ENCODE data around the gene PMEPA1.
A peak's percentile ranks its signal among the peaks of the same experiment; 100 is the strongest.

PMEPA1 gene

DNA sequence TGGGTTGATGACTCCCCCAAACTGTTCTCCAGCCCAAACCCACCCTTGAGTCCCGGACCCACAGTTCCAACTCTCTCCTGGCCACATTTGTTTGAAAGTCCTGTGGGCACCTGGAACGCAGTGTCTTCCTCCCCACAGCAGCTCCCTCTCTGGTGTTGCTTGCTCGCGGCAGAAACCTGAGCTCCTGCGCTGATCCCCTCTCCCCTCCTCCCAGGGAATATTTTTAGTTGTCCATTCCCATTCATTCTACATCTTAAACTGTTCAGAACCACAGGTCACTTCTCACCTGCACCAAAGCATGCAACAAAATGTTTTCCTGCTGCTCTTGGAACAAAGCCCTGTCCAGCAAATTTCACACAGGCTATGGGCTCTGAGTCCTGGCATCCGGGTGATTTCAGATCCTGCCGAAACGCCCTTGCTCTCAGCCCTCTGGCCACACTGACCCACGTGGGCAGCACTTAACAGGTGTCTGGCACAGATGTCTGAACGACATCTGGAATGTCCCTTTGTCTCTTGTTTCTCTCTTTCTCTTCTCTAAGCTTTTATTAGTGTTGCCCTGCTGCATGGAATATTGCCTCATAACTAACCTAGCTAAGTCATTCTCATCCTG is 27.0 kb upstream of the PMEPA1 start:
- no peak for DNase-seq

DNA sequence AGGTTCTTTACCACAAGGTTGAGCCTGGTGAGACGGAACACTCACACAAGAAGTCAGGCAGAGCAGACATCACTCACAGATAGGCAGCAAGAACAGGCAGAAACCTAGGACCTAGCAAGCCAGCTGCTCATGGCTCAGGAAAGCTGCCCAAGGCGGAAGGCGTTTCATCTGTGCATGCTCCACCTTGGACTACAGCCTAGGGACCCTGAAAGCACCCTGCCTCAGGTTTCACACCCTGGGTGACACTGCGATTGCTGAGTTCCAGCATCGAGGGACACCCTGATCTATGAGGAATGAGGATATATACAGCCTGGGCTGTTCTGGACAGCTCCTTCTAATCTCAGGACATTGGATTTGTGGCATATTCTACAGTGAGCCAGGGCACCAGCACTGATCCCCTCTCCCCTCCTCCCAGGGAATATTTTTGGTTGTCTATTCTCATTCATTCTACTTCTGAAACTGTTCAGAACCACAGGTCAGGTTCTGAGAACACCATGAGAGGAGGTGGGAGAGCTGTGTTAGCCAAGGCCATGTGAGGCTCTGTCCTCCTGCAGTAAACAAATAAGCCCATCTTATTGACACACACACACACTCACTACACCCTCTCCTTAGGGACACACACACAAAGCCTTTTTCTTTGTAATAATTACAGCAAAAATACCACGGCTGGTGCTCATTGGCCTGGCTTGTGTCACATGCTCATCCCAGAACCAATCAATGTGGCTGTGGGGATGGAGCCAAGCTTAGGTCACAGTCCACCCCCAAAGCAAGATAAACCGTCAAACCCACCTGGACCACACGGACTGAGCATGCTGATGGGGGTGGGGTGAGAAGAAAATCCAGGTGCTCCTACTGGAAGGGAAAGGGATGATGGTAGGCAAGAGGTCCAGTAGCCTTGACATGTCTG is 26.3 kb upstream of the PMEPA1 start:
- no peak for DNase-seq

DNA sequence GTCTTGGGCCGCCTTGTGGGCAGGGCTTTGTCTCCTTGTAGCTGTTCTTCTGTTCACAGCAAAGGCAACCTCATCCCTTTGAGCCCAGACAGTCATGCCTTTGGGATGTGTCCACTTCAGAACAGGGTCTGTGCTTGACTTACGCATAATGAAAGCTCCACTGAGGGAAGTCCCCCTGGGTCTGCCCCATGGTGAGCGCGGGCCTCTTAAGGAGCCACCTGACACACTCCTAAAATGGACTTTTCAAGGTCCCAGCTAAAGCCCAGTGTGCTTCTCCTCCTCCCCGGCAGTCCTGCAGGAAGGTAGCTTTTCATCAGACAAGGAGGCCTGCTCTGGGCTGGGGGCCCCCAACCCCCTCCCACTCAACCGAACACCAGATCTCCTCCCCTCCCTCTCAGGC is 24.9 kb upstream of the PMEPA1 start:
- DNase-seq: no peak

GRCh38 chr20:57732226-57732625 is 22.4 kb upstream of the PMEPA1 start:
- DNase-seq: no peak

GRCh38 chr20:57728762-57729161 is 18.9 kb upstream of the PMEPA1 start:
- DNase-seq: no peak

DNA sequence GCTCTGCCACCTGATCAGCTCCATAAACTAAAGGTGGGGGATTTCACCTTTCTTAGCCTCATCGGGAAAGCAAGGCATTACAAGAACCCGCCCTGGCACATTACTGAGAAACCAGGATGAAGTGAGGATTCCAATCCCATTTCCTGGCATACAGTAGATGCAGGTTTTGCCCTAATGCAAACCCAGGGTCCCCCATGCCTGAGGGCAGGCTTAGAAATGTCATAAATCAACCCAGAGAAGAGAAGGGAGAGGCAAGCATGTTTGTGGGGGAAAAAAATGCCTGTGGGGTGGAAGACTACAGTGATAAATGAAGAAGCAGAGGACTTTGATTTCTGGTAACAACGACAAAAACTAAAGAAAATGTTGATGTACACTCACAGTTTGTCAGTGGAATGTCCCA is 18.0 kb upstream of the PMEPA1 start:
- DNase-seq: no peak

DNA sequence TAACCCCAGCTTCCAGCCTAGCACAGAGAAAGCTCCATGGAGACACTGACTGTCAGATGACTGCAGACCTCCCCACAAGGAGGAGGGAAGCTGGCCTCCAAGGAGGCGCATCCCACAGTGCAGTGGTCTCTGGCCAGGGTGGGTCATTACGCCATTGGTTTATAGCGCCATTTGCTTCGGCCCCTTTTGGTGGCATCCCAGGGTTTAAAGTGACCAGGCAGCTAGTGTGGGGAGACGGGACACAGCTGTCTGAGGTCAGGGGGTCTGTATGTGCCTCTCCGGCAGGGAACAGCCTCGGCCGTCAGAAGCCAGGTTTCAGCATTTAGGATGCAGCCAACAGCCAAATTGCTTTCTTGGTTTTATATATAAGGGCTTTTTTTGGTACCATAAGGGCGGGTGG is 15.8 kb upstream of the PMEPA1 start:
- no peak for DNase-seq

DNA sequence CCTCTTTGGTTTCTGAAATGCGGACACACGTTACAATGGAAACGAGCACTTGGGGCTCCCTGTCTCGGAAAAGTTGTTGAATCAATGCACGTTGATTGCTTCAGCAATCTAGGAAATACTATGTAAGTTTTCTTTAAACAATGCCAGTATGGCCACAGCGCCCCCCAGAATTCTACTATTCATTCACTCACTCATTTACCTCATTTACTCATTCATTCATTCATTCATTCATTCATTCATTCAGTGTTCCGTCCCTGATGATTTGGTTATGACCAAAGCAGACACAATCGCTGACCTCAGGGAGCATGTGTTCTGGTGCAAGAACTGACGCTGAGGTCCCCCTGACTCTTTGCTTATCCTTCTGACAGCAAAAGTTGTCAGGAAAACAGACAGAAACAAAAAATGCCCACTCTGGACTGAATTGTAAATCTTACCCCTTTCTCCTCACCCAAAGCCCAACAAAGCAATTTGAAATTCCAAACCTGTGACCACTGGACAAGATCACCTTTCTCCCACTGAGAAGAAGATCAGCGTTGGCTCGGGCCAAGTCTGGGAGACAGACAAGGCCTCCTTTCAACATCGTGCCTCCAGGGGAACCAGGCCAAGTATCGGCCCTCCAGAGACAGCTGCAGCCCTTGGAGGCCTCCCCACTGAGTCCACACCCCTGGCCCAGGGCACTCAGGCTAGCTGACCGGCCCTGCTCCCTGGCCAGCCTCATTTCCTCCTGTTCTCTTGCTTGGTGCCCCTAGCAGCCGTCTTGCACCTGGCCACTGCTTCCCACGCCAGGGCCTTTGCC is 15.0 kb upstream of the PMEPA1 start:
- no peak for DNase-seq

GRCh38 chr20:57723816-57724215 is 14.0 kb upstream of the PMEPA1 start:
- DNase-seq: no peak

DNA sequence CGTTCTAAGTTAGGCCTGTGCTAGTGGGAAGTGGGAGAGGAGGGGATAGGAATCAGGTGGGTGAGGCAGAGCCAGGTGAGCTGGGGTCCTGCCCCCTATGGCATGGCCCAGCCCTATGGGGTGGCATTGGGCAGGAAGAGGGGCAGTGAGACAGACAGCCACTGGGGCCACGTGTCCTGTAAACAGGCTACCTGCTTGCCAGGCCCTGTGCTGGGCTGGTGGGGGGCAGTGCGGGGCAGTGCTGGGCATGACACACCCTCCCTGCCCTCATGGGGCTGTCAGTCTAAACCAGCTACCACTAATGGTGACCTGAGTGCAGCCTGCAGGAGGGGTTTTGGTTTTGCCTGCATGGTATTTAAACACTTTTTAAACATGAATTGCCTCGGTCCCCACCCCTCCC is 10.1 kb upstream of the PMEPA1 start:
- DNase-seq: no peak

- peak; percentile 98 for DNase-seq
Observed at GRCh38 chr20:57718490-57719009, 8.7 kb upstream of the PMEPA1 start.

GRCh38 chr20:57717797-57718196 is 8.0 kb upstream of the PMEPA1 start:
- DNase-seq: peak; percentile 38

DNA sequence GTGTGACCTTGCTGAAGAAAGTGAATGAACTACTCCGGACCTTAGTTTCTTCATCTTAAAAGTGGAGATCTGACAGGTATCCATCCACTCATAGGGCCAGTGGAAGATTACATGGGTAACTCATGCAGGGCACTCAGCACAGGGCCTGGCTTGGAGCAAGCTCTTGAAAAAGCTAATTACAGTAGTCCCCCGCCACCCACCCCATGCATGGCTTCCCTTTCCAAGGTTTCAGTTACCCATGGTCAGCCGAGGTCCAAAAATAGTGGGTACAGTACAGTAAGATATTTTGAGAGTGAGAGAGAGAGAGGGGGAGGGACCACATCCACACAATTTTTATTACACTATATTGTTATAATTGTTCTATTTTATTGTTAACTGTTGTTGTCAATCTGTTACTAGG is 7.1 kb upstream of the PMEPA1 start:
- no peak for DNase-seq

DNA sequence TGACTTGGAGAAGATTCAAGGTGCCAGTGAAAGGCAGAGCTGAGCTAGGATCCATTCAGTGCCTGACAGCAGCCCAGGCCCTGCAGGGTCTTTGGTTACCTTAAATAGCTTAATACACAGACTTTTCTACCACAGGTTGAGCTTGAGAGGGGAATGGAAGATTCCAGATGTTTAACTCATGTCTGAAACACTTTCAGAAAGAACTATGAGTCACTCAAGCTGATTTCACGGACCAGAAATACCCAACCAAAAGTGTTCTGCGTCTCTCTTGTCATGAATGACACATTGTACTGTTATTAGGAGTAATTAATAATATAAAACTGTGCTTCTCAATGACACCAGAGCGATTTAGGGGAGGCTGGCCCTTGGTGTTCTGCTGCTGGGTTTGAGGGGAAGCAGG is 6.4 kb upstream of the PMEPA1 start:
- peak; percentile 84 for DNase-seq

GRCh38 chr20:57715268-57715904 is 5.6 kb upstream of the PMEPA1 start:
- DNase-seq: no peak

DNA sequence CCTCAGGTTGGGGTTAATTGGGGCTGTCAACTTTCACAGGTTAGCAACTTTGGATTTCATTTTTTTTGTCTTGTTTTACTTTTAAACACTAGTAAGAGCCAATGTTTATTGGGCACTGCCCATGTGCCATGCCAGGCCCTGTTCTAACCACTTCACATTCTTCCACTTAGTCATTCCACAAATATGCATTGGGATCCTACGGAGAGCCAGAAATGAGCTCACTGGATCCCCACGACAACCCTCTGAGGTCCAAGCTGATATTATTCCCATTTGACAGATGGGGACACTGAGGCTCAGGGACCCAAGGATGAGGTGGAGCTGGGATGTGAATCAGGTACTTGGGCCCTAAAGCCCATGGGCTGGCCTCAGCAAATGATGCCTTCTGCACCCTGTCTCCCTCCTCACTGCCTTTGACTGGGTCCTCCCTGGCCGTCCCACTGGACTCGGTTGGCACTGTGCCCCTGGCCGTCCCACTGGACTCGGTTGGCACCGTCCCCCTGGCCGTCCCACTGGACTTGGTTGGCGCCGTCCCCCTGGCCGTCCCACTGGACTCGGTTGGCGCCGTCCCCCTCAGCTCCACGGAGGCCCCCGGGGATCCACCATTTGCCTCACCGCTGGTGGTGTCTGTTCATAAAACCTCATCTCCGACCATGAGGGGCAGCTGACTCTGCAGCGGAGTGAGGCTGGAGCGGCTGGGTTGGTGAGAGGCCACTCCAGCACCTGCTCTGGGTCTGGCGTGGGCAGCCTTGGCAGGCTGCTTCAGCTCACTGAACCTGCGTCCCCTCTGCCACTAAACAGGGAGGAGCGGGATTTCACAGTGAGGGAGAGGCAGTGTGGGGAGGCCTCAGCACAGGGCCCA is 4.8 kb upstream of the PMEPA1 start:
- DNase-seq: peak; percentile 63

- DNase-seq: no peak
Observed at GRCh38 chr20:57713951-57714350, 4.1 kb upstream of the PMEPA1 start.

DNA sequence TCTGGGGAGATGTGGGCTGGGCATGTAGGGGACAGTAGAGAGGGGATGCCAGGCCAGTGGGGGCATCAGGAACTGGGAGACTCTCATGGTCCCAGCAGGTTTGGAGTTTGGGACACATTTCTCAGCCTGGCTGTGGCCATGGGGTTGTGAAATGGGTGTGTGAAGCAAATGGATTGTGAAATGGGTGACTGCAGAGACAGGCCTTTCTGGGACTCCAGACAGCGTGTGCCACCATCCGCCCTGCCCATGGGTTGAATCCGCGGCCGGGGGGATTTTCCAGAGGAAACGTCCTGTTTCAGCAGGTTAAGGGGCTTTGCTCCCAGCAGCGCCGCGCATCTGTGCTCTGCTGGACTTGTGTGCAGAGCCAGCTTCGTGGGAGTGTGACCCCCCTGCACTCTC is 3.7 kb upstream of the PMEPA1 start:
- DNase-seq: no peak

- DNase-seq: no peak
Observed at GRCh38 chr20:57712851-57713504, 3.2 kb upstream of the PMEPA1 start.

GRCh38 chr20:57712341-57712740 is 2.5 kb upstream of the PMEPA1 start:
- no peak for DNase-seq

GRCh38 chr20:57711826-57712225 is 2.0 kb upstream of the PMEPA1 start:
- no peak for DNase-seq
